ENCODE measurements around the gene KRT79.
"Not testable (repeated sequence)": the region's sequence is repeated elsewhere in the genome, so short reads cannot be mapped to it uniquely, and the experiment has no call there.

KRT79 gene

DNA sequence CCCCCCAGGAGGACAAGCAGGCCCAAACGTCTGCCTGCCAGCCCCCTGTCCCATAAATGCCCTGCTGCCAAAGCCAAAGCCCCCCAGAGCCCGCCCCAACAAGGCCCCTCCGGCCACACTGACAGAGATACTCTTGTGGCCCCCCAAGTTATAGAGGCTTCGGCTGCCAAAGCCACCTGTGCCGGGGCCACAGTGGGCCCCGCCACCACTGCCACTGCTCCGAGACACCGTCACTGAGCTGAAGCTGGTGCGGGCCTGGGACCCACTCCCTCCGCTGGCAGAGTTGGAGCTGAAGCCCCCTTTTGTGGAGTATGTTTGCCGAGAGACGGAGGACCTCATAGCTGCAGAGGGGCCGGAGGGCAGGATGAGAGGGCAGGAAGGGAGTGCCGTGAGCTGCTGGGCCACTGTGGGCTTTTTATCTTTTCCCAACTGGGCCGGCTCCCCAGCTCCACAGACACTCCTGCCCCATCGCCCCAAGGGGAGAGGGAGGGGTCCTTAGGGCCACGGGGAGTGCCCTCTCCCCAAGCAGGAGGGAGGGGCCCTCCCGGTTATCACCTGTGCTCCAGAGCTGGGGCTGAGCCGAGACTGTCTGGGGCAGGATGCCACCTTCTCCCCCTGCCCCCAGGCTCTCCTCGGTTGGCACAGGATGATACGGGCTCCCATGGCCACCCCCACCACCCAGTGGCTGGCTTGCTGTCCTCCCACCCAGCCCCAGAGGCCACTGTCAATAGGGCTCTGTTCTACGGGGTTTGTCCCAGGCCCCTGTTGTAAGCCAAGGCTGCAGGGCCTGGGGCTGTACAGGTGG, at the start of gene KRT79:
TSS of gene KRT79 (minus strand) at position 390 of the 805 bp plus-strand sequence. CDS start at position 339, 51 bp downstream.
- DNase-seq = no peak

DNA sequence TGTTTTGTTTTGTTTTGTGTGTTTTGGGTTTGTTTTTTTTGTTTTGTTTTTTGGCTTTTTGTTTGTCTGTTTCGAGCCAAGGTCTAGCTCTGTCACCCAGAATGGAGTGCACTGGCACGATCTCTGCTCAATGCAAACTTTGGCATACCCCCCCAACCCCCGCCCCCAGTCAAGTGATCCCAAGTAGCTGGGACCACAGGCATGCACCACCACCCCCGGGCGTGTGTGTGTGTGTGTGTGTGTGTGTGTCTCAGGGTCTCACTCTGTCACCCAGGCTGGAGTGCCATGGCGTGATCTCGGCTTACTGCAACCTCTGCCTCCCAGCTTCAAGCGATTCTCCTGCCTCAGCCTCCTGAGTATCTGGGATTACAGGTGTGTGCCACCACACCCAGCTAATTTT, 46.4 kb upstream of the KRT79 start:
- not testable (repeated sequence) for DNase-seq

DNA sequence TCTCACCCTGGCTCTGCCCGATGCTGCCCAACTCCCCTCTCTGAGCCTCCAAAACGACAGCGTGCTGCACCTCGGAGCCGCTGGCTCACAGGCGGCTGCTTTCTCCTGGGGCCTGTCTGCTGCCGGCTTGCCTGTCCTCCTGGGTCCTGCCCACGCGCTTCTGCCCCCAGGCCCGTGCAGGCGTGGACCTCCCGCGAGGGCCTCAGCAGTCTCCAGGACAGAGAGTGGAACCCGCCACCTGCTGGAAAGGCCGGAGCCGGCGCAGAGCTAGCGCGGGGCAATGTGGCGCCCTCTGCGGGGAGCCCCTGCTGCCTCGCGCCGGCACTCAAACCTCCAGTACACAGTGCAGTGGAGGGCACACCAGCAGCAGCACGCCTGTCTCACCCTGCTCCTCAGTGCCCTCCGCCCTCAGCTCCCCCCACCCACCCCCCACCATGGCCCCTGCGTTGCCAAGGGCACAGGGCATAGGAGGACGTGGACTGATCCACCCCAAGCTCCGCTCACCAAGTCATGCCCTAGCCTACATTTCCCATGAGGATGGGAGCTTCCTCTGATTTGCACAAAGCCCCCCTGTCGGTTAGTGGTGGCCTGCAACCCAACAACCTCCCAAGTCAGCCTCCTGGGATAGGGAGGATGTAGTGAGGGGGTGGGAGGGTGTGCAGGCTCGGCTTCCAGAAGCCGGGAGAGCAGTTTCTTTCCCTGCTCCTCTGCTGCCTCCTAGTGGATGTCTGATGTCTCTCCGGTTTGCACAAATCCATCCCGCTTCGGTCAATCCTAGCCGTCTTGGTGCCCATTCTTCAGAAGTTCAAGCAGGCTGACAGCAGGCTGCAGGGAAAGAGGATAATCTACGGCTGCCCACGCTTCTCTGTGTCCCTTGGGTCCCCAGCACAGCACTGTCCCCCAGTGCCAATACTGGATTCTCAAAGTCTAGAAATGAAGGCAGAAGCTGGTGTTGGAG, 45.6 kb upstream of the KRT79 start:
- DNase-seq = peak; percentile 64

DNA sequence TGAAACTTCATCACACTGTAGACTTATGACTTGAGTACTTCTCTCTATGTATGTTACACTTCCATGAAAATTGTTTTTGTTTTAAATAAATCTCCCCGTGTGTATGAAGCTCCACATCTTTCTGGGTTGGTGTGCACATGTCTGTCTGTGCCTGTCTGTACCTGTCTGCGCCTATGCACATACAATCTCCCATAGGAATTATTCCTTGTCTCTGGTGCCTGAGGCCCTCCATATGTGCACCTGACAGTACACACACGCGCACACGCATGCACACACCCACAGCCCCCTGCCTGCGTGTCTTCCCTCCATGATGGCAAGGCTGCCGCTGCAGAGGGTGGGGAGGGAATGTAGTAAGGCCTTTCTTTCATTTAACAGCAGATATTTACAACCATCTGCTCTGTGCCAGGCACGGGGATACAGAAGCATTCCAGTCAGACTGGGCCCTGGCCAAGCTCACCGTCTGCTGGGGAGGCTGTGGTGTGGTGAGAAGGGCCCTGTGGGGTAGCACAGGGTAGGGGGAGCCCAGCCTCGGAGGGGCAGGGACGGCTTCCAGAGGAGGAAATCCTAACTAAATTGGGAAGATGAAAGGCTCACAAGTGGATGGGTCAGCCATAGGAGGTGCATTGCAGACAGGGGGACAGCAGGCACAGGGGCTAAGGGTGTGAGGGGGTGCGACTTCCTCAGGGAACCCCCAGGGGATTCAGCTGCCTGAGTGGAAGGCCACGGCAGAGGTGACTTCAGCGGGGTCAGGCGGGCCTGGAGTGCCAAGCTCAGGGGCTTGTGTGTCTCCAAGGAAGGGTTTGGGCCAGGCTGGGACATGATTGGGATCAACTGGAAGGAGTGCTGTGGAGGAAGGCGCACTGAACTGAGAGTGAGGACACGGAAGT, 44.6 kb upstream of the KRT79 start:
- no peak for DNase-seq

DNA sequence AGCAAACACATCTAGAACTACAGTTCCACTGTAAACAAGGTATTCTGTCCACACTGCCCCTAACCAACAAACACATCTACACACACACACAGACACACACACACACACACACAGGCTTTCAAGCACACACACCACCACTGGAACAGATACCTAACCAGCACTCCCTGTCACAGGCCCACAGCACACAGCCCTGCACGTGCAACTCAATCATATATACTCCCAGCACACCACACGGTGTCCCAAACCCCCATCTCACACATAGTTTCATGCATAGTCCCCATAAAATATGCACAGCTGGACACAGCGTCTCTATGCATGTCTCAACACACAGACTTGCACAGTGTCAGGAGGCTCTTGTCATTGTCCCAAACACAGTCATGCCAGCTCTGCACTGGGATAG, 43.1 kb upstream of the KRT79 start:
- DNase-seq = no peak

DNA sequence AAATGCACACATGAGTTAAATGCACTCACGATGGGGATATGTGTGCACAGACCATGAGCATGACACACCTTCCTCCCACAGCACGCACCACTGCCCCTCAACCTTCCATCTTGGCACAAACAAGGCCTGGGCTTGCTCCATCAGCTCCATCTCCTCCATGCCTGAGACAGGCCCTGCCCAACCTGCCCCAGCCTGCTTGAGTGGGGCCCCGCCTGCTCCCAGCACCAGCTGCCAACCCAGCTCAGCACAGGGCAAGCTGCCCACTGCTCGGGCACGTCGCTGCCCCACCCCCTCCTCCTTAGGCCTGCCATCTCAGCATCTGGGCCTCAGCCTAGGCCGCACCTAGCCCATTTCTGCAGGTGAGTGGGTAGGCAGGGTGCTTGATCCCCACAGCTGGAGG, 42.3 kb upstream of the KRT79 start:
- no peak for DNase-seq

DNA sequence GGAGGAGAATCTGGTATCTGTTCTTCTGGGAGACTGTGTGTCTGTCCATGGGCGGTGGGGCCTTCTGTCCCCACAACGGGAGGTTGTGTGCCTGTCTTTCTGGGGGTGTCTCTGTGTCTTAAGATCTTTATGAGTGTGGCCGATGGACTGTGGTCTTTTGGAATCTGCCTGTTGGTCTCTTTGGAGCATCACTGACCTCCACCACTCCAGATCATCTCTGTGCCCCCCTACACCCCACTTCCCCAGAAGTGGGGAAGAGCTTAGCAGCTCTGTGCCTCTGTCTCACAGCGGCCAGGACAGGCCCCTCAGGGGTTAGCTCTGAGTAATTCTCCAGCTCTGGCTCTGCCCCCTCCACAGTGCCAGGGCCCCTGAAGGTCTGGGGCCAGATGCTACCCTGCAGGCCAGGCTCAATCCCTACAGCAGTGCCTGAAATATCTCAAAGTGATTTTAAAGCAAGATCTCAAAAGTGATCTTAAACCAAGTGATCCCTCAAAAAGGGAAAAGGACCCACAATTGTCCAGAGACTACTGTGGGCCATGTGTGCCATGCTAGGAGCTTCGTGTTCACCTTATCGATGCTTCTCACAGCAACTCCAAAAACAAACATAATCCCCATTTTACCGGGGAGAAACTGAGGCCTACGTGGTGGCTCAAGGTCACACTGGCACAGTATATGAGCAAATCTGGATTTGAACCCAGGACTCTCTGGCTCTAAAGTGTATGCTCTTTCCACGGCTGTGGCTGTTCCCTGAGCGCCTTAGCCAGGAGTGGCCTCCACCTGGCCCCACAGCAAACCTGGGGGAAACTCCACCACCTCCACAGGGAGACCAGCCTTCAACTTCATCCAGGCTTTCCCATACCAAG, 40.7 kb upstream of the KRT79 start:
- no peak for DNase-seq

DNA sequence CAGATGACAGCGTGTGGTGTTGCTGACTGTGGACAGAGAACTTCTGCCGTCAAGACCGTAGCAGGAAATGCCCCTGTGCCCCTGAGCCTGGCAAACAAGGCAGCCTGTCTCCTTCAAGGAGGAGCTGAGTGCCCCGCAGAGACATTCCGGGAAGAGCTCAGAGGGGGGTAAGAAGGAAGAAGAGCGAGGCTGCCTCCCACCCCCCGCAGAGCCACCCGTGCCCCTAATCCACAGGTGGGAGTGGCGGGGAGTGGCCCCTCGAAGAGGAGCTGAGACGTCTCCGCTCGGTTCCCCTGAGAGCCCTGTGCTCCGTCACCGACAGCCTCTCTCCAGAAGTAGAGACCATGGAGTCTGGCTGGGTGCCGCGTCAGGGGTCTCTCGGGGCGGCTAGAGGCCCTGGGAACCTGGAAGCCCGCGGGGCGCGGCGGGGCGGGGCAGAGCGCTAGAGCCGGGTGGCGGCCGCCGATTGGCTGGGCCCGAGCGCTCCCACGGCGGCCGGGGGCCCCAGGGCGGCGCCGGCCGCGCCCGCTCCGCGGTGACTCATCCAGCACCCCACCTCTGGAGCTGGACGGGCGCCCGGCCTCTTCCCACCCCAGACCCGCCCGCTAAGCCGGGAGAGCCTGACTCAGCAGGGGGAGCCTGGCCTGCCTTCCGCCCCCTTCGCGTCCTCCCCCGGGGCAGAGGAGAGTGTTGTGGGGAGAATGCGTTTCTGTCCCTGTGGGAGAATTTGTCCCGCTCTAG, 39.9 kb upstream of the KRT79 start:
- peak; percentile 31 for DNase-seq

DNA sequence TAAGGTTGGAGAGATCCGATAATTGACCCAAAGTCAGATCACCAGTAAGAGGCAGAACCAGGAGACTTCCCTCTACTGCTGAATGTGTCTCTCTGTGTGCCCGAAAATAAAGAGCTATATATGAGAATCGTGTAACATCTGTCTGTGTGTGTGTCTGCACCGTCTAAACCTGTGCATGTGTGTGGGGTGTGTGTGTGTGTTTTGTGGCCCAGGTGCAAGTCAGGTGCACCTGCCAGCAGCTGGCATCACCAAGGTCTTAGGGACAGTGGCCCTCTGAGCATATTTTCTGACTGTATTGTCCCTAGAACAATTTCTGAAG, 39.4 kb upstream of the KRT79 start:
- DNase-seq = no peak

DNA sequence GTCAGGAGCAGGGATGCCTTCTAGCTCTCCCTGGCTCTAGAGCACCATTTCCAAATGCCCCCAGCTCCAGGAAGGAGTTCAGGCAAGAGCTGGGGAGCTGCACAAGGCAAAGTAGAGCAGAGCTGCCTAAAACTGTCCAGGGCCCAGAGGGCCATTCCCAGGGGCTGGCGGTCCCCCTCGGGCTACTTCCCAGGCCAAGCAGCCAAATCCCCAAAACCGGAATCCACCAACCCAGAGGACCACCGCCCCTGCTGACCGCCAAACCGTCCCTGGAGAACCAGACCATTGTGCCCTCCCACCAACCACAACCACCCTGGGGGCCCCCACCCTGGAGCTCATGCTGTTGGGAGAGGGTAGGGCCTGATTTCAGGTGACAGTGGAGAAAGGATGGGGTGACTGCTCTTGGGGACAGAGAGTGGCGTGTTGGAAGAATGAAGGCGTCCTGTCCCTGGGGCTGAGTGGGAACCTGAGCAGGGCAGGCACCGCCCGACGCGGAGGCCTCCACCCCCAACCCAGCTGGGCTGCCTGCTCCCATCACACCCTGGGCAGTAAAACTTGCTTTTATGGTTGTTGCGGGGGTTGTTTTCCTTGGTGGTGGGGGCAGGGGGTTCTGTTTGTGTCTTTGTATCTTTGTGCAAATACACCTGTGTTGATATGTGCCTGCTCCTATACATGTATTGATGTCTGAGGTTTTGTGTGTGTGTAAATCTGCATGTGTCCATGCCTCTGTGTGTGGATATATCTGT, 38.7 kb upstream of the KRT79 start:
- no peak for DNase-seq

DNA sequence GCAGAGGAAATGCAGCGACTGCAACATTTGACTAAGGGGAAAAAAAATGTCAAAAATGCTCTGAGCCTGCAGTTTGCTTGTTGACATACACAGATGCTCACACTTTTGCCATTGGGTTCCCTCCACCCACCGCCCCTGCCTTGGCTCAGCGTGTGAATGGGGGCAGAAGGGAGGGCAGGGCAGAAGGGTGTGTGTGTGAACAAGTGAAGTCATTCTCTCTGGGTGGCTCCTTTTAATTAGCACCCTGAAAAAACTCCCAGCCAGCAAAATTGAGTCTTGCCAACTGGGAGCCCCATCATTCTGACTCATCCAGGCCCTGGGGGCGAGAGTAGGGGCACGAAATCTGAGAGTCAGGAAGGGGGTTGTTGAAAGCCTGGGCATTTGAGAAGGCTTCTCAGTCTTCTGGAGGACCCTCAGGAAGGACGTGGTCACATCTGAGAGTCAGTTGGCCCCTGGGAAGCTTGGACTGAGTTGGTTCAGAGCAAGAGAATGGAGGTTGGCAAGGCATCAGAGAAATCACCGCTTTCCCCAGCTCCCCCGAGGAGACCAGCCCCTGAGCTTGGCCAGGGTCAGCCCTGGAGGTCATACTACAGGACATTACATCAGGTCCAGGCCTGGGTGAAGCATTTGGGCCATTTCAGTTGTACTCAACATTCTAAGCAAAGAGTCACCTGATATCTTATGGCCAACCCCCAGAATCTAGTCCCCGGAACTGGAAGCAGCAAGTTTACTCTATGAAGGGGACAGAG, 37.4 kb upstream of the KRT79 start:
- DNase-seq = no peak

DNA sequence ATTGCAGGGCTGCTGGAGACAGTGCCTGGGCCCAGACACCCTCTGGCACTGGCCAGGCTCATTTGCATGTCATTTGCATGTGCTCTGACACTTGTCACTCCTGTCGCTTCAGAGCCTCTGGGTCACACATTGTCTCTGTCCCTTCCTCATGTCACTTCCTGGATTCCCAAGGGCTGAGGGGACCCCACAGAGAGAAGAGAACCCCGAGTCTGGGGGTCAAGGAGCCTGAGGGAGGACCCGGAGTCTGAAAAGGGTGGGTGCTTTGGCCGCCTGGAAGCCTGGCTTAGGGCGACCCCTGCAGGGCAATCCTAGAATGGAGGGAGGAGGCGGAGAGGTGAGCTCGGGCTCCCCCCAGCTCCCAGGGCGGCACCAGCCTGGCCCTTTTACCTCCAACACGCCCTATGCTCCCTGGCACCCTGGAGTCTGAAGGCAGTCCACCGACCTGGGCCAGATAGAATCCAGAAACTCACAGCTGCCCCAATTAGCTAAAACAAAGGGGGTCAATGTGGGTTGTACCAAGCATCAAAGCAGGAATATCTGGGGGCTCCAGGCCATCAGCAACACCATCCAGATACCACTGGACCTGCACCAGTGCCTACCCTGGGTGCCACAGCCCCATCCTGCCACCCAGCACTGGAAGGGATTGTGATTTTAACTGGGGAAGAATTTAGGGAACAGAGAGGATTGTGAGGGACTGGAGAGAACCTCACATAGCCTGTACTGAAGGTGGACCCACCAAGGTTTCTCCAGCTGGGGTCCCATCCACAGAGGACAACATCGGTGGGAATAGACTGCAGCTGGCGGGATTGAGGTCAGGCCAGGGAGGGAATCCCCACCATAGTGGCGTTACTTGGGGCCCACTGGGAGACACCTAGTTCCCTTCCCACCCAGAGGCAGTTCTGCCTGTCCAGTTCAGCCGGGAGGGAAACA, 36.5 kb upstream of the KRT79 start:
- DNase-seq = peak; percentile 76

DNA sequence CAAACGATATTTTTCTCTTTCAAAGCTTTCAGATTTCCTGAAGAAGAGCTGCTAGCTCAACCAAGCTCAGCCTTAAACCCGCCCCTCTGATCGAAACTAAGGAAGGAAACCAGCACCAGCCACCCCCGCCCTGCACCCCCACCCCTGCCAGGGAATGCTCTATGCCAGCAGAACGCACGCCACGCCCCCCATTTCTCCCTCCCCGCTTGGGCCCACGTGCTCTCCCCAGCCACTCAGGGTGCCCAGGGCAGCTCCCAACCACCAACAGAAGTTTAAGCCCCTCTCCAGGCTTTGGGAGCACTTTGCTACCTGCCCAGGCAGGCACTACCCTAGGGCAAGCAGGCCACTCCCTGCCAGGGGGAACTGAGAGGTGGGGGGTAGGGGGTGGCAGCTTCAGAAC, 33.5 kb upstream of the KRT79 start:
- DNase-seq = no peak

DNA sequence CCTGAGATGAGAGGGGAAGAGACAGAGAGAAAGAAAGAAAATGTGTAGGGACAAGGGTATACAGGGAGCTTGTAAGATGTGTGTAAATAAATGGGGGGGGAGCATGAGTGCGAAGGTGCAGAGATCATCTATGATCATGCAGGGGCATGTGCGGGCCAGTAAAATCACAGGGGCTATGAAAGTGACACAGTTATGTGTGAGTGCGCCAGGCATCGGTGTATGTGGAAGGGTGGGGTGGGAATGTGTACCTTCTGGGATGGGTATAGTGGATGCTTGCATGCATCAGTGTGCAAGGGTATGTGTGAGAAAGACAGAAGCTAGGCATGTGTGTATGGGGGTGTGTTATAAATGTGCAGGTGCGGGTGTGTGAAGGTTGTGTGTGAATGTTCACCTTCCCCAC, 33.0 kb upstream of the KRT79 start:
- DNase-seq = no peak

DNA sequence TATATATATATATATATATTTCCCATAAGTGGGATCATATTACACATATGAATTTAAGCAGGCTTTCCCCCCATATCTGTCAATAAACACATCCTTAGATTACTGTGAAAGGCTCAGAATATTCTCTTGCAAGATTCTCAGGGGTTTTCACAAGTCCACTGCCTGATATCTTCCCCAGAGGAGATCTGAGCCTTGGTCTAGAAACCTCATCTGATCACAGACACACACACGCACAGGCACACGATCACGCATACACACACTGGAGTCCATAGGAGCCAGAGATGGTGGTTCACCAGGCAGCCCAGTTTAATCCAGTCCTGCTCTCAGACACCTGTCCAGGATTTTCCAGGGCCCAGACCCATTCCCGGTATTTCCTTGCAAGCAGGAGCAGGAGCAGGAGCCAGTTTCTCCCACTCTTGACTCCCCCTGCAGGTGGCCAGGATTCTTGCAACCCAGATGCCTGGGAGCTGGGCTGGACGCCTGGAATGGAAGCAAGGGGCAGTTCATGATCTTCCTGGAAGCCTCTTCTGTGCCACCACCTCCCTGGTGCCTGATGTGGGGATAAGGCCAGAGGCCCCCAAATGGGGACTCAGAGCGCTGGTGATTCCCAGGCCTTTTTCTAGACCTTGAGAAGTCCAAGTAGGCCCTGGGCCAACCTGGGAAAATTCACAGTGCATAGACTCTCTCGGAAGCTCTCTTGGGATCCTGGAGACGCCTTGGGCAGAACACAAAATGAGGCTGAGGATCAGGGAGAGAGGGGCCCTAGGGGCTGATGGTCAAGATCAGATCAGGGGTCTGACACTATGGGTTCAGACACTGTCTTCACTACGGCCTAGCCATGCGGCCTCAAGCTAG, 31.2 kb upstream of the KRT79 start:
- DNase-seq = no peak

DNA sequence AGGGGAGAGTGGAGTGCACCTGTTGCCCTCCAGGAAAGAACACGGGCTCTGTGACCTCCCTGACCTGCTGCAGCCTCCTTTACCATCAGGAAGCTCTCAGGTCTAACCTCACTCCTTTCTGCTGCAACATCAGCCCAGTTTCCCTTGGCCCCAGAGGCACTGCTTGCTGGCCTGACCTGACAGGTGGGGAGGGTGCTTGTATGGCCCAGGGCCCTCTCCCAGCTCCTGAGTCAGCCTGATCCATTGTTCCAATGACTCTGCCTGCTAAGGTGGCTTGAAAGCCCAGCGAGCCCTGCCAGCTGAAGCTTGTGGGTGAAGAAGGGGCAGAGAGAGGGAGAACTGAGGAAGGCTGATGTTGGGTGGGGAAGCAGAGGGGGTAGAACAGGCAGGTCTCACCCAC, 27.9 kb upstream of the KRT79 start:
- no peak for DNase-seq

DNA sequence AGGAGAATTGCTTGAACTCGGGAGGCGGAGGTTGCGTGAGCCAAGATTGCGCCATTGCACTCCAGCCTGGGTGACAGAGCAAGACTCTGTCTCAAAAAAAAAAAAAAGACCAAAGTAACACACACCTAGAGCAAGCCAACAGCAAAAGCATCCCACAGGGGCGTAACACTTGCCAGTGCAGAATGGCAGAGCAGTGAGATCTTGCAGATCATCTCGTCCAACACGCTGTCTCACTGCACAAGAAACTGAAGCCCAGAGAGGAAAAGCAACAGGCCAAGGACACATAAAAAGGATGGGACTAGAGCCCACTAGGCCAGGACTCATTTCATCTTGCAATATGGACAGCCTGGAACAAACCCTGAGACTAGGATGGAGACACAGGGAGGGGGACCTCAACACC, 27.4 kb upstream of the KRT79 start:
- DNase-seq = no peak
